ENCODE data around the gene SDSL.

DNA sequence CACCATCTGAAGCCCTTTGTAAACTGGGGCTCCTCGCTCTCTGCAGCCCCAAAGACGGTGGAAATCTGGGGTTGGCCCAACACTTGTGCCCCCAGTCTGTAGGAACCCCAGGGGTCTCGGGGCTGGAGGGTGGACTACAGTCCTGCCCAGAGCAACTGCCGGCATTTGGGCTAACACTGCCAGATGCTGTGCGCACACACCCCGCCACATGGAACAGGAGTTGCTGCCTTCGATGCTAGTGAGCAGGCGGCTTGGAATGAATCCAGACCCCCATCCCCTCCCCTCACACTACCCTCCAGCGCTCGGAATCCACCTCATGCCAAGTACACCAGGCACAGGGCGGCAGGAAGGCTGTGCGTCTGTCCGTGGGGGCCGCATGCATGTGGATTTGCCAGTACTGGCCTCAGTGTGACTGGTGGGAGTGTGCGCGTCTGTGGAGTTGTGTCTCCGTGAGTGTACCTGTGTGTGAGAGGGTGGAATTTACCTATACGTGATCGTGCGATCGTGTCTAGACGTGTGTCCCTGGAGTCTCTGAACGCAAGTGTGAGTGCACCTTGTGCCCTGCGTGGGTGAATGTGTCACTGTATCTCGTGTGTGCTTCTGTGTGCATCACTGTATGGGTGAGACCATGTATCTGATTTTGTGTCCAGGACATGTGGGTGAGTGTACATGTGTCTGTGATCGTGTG, 44.4 kb downstream of the SDSL start:
- TF ChIP-seq, protein P1, sequence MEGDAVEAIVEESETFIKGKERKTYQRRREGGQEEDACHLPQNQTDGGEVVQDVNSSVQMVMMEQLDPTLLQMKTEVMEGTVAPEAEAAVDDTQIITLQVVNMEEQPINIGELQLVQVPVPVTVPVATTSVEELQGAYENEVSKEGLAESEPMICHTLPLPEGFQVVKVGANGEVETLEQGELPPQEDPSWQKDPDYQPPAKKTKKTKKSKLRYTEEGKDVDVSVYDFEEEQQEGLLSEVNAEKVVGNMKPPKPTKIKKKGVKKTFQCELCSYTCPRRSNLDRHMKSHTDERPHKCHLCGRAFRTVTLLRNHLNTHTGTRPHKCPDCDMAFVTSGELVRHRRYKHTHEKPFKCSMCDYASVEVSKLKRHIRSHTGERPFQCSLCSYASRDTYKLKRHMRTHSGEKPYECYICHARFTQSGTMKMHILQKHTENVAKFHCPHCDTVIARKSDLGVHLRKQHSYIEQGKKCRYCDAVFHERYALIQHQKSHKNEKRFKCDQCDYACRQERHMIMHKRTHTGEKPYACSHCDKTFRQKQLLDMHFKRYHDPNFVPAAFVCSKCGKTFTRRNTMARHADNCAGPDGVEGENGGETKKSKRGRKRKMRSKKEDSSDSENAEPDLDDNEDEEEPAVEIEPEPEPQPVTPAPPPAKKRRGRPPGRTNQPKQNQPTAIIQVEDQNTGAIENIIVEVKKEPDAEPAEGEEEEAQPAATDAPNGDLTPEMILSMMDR (conservative IDR thresholded peaks at IDR 0.05; ENCODE audit: low read length), result no peak
- TF ChIP-seq EZH2phosphoT487 (IDR thresholded peaks at IDR 0.05; ENCODE audit: borderline replicate concordance, low read depth, low read length), result no peak
